Endothelial cell of umbilical vein (primary cell): ENCODE data around the gene CCNL2. TPM values are rescaled to one million over a fixed set of nuclear protein-coding genes. Genes with fewer than 3 reads are reported as not detected.

Experiments
- BruUV-seq: library from RNA; stranded (reverse); fragments of 400-500 nt; replicated peaks from 2 replicates; lab custom pipeline; 2021; lab: Mats Ljungman, UMichigan
- CTCF ChIA-PET: fragments of 300-600, 350-600 bp; sonication (Branson Sonifier 250); formaldehyde crosslinking; loops from one replicate; lab custom pipeline; 2021; ENCODE audit warnings: antibody characterized with exemption, inconsistent platforms; lab: Charles Lee
- POLR2A ChIA-PET: fragments of 300-600, 350-600 bp; sonication (Branson Sonifier 250); formaldehyde crosslinking; loops from one replicate; lab custom pipeline; 2021; ENCODE audit warnings: antibody characterized with exemption, inconsistent platforms; lab: Charles Lee
- DNase-seq: peaks from one replicate; pipeline ENCODE4 v3.0.0-alpha.2; 2011; ENCODE audit warnings: low read depth, low spot score
- FAIRE-seq: peaks from 2 replicates; lab custom pipeline; 2011; peaks lifted over from hg19 to GRCh38; lab: Jason Lieb, UNC
- H2AFZ ChIP-seq: 2 replicates; pipeline ENCODE4 v1.6.0; 2012; ENCODE audit warnings: low read depth, low read length, control low read depth, inconsistent platforms
- H3K27ac ChIP-seq: 2 replicates; pipeline ENCODE4 v1.5.1; 2011; ENCODE audit warnings: low read depth, mild to moderate bottlenecking, control low read depth, low read length, moderate library complexity; ENCODE audit not compliant: insufficient read depth
- H3K27me3 ChIP-seq, 2 experiments: 2 replicates each; pipeline versions ENCODE4 v1.6.0 to v1.6.1; 2011; ENCODE audit warnings: low read length in 2 of 2, mixed read lengths in 1 of 2; ENCODE audit not compliant: control insufficient read depth in 2 of 2, insufficient read depth in 2 of 2
- H3K36me3 ChIP-seq, 2 experiments: 2 replicates in 1 of 2; 3 replicates in 1 of 2; pipeline ENCODE4 v1.5.1; 2011; ENCODE audit warnings: low read length in 2 of 2, mild to moderate bottlenecking in 1 of 2, moderate library complexity in 1 of 2; ENCODE audit not compliant: control insufficient read depth in 2 of 2, insufficient read depth in 2 of 2; ENCODE audit errors: extremely low read depth in 1 of 2
- H3K4me1 ChIP-seq: 3 replicates; pipeline ENCODE4 v1.5.1; 2011; ENCODE audit warnings: mild to moderate bottlenecking, low read length; ENCODE audit not compliant: control insufficient read depth, insufficient read depth; ENCODE audit errors: extremely low read depth
- H3K4me2 ChIP-seq: 2 replicates; pipeline ENCODE4 v1.6.1; 2011; ENCODE audit warnings: low read length, control low read depth, mixed read lengths; ENCODE audit not compliant: insufficient read depth
- H3K4me3 ChIP-seq, 3 experiments: fragments of 200-600 bp in 1 of 3; sonication (generic), shearing (Covaris generic) in 1 of 3; replicated peaks in 1 of 3; 2 replicates each; pipeline ENCODE4 v1.5.1; 2011 to 2016; ENCODE audit warnings: control low read depth in 3 of 3, low read length in 3 of 3, mild to moderate bottlenecking in 2 of 3, inconsistent platforms in 1 of 3, low read depth in 1 of 3, moderate library complexity in 1 of 3; ENCODE audit not compliant: insufficient read depth in 1 of 3
- H3K79me2 ChIP-seq: 2 replicates; pipeline ENCODE4 v1.6.0; 2012; ENCODE audit warnings: low read length, inconsistent platforms; ENCODE audit not compliant: control insufficient read depth, insufficient read depth
- H3K9ac ChIP-seq: replicated peaks from 2 replicates; pipeline ENCODE3; 2011; ENCODE audit warnings: low read length, control low read depth; ENCODE audit not compliant: insufficient read depth; ENCODE audit errors: extremely low read depth
- H3K9me1 ChIP-seq: replicated peaks from 3 replicates; pipeline ENCODE4 v1.6.0; 2011; ENCODE audit warnings: mild to moderate bottlenecking, low read length; ENCODE audit not compliant: control insufficient read depth, insufficient read depth; ENCODE audit errors: extremely low read depth
- H3K9me3 ChIP-seq: replicated peaks from 2 replicates; pipeline ENCODE4 v1.5.1; 2012; ENCODE audit warnings: low read length, inconsistent platforms; ENCODE audit not compliant: control insufficient read depth, insufficient read depth
- H4K20me1 ChIP-seq: replicated peaks from 2 replicates; pipeline ENCODE3; 2011; ENCODE audit warnings: mild to moderate bottlenecking, low read length; ENCODE audit not compliant: control insufficient read depth, insufficient read depth; ENCODE audit errors: extremely low read depth
- CTCF ChIP-seq, 2 donors: IDR thresholded peaks; 1 replicate in 1 of 2; 2 replicates in 1 of 2; pipeline ENCODE4 v1.5.1; 2011; ENCODE audit warnings: low read length in 2 of 2, mild to moderate bottlenecking in 2 of 2, moderate library complexity in 2 of 2, control low read depth in 1 of 2, inconsistent platforms in 1 of 2, low read depth in 1 of 2; ENCODE audit not compliant: insufficient read depth in 1 of 2; ENCODE audit errors: extremely low read depth in 1 of 2
- FOS ChIP-seq: IDR thresholded peaks from 2 replicates; pipeline ENCODE4 v1.6.1; 2011; ENCODE audit warnings: mild to moderate bottlenecking, low read length, moderate library complexity, borderline replicate concordance; ENCODE audit not compliant: insufficient read depth
- GATA2 ChIP-seq: IDR thresholded peaks from 2 replicates; pipeline ENCODE4 v1.7.0; 2011; ENCODE audit warnings: low read depth, mild to moderate bottlenecking, moderate library complexity, mixed read lengths, low read length; ENCODE audit not compliant: insufficient read length, insufficient read depth
- JUN ChIP-seq: IDR thresholded peaks from 2 replicates; pipeline ENCODE4 v1.6.1; 2011; ENCODE audit warnings: borderline replicate concordance, low read depth; ENCODE audit not compliant: insufficient read length, insufficient read depth
- MYC ChIP-seq: IDR thresholded peaks from one replicate; pipeline ENCODE4 v1.6.1; 2011; ENCODE audit warnings: mild to moderate bottlenecking, low read depth, low read length
- POLR2A ChIP-seq: IDR thresholded peaks from 2 replicates; pipeline ENCODE4 v1.6.1; 2012; ENCODE audit warnings: low read depth, mild to moderate bottlenecking, control low read depth, low read length
- POLR2AphosphoS5 ChIP-seq: IDR thresholded peaks from 2 replicates; pipeline ENCODE4 v1.6.1; 2012; ENCODE audit warnings: low read depth, mild to moderate bottlenecking, control low read depth, low read length, moderate library complexity; ENCODE audit not compliant: insufficient read depth
- dilution Hi-C: fragments of 300-500 bp; cut with MboI; formaldehyde crosslinking; loops from one replicate; pipeline ENCODE4 v1.15.0; 2019; ENCODE audit warnings: low sequenced_read_pairs; ENCODE audit not compliant: extremely low pct_ligation_motif_present
- intact Hi-C: fragments of 100-400 bp; cut with micrococcal nuclease; formaldehyde crosslinking; loops from one replicate; pipeline ENCODE4 v1.10.0; 2022
- polyA plus RNA-seq, 4 experiments: library from polyadenylated mRNA; depleted of rRNA in 3 of 4; stranded (reverse) in 3 of 4; unstranded in 1 of 4; fragments of >200 nt; gene quantifications; 2 replicates each; pipeline versions ENCODE4 v1.2.1 to v1.2.3, GENCODE V29; 2011 to 2012; ENCODE audit warnings: missing spikeins in 1 of 4
- total RNA-seq: library from RNA; stranded (reverse); gene quantifications from 2 replicates; pipeline ENCODE4 v1.2.3, GENCODE V29; 2021

The CCNL2 gene
- total and polyA plus RNA-seq, 2 donors (not counting 3 experiments of a cell fraction or from before 2014, with no cell fraction given), result 188 to 209 TPM

- no peaks in the 10 kb centered on the region for H3K9me1 ChIP-seq
- POLR2A ChIA-PET, result no interaction called here
- H3K4me1 ChIP-seq, result peaks cover 8% of the 10 kb centered on the region
- H3K4me2 ChIP-seq, result no peak overlapping the region
- dilution Hi-C loops, result no loop called here
- BruUV-seq, result no TSS peak
- no peak overlapping the region for H3K27ac ChIP-seq
- DNase-seq (no peak), FAIRE-seq (no peak)
- CTCF ChIA-PET, result interaction anchor here (1.6 to 4.4 kb wide), 3 partner anchors 9 to 40 kb away, joined by 7 to 31 read pairs (median 23); partner anchors contain the start of gene CCNL2
- no peak overlapping the region for H3K9ac ChIP-seq
- no peaks in the 10 kb centered on the region for H4K20me1 ChIP-seq
- no peak overlapping the region for H3K4me3 ChIP-seq
- H3K79me2 ChIP-seq, result no peaks in the 10 kb centered on the region
- intact Hi-C loops, result no loop called here
- H3K36me3 ChIP-seq, result no peaks in the 10 kb centered on the region
- TF ChIP-seq POLR2AphosphoS5 (no peak), POLR2A (no peak), MYC (no peak), JUN (no peak), FOS (no peak), GATA2 (no peak), CTCF (IDR thresholded peaks at IDR 0.05; ENCODE audit: extremely low read depth in 1 of 2, insufficient read depth in 1 of 2, low read depth in 1 of 2, low read length in 2 of 2) (no peak)
- no peak overlapping the region for H2AFZ ChIP-seq
- no peaks in the 10 kb centered on the region for H3K9me3 ChIP-seq
- no peaks in the 10 kb centered on the region for H3K27me3 ChIP-seq
Measured at GRCh38 chr1:1438531-1439381, 39.6 kb upstream of the CCNL2 start.
